Measurements from ENCODE around the gene CFAP68.
A peak's percentile ranks its signal among the peaks of the same experiment; 100 is the strongest.
"Not testable (repeated sequence)": the region's sequence is repeated elsewhere in the genome, so short reads cannot be mapped to it uniquely, and the experiment has no call there.

Gene CFAP68

GRCh38 chr11:111870886-111871692 lies 8.3 kb upstream of the CFAP68 start, which contains the start of gene ALG9:
Gene ALG9 (minus strand): TSS chr11:111871581. CDS start chr11:111871482, 99 bp downstream.
- peak; percentile 92 for DNase-seq (ENCODE audit: low spot score)

DNA sequence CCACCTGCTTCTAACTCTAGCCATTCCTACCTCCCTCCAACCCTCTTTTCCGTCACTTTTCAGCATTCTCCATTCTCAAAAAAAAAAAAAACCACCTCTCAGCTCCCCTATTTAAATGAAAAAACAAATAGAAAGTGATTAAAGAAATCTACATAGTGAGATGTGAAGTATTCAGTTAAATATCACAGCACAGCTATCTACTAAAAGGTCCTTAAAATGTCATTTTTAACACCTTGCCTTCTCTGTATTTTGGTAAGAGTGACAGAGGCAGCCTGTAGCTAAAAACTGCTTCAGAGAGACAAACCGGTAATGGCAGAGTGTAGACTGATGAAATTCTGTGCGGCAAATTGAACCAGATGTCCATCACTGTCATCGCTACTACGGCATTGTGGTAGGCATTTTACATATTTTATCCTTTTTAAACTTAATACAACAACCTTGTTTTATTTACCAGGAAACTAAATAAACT lies 7.6 kb upstream of the CFAP68 start:
- DNase-seq (ENCODE audit: low spot score) = peak; percentile 18

DNA sequence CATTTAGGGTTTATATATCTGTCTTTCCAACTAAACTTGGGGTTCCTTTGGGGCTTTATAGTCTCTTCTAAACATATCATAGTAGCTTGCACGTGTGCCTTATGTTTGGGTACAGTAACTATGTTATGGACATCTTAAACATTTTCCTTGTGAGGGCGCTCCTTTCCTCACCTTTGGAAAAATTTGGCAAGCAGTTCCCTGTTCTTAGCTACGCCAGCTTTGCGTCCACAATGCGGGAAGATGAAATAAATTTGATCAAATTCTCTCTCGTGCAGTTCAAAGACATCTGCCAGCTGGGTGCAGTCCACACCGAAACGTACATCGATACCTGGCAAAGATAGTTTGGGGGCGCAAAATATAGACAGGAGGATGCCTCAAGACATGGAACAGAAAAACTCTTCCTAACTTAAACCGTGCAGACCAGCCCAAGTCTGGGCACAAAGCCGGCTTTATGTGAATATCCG lies 924 bp upstream of the CFAP68 start:
- DNase-seq (ENCODE audit: low spot score) = no peak

DNA sequence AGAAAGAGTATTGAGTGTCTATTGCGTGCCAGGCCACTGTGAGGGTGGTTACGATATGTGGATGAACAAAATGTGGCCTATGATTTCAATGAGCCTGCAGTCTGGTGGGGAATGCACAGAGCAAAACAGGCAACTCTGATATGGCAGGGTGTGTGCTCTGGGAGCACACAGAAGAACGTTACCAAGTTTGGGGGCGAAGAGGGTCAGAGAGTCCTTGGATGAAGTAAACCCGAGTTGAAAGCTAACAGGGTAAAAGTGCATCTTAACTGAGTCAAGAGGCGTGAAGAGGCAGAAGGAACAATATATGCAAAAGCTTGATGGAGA lies 258 bp downstream of the CFAP68 start:
- DNase-seq (ENCODE audit: low spot score) = no peak

- no peak for DNase-seq (ENCODE audit: low spot score)
These were observed 2.9 kb downstream of the CFAP68 start for GRCh38 chr11:111882202-111882601.

DNA sequence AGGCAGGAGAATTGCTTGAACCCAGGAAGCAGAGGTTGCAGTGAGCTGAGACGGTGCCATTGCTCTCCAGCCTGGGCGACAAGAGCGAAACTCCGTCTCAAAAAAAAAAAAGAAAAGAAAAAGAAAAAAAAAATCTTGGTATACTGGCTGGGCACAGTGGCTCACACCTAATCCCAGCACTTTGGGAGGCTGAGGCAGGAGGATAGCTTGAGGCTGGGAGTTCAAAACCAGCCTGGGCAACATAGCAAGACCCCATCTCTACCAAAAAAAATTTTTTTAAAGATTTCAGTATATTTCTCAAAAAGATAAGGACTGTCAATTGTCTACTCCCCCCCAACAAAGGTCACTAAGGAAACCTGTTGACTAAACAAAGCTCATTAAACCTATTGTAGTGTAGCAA lies 5.7 kb downstream of the CFAP68 start:
- not testable (repeated sequence) for DNase-seq (ENCODE audit: low spot score)

DNA sequence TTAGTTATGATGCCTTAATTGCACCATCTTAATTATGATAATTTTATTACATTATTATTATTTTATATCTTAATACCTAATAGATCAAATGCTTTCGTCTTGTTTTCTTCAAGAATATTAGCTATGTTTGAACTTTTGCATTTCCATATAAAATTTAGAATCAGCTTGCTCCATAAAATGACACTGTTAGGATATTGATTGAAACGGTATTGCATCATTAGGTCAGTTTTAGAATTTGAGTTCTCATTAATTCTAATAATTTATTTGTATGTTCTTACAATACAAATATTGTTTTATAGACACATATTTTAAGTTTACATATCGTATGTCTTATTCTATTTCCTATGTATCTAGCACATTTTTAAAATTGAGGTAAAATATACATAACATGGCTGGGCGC lies 6.7 kb downstream of the CFAP68 start:
- DNase-seq (ENCODE audit: low spot score) = no peak

DNA sequence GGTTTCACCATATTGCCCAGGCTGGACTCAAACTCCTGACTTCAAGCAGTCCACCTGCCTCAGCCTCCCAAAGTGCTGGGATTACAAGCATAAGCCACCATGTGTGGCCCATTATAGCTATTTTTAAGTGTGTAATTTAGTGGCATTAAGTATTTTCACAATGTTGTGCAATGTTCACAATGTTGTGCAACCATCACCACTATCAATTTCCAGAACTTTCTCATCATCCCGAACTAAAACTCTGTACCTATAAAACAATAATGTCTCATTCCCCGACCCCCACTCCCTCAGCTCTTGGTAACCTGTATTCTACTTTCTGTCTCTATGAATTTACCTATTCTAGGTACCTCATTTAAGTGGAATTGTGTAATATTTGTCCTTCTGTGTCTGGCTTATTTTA lies 7.5 kb downstream of the CFAP68 start:
- no peak for DNase-seq (ENCODE audit: low spot score)

GRCh38 chr11:111905411-111905810 lies 26.1 kb downstream of the CFAP68 start:
- DNase-seq (ENCODE audit: low spot score) = no peak

- no peak for DNase-seq (ENCODE audit: low spot score)
These were observed 27.3 kb downstream of the CFAP68 start for GRCh38 chr11:111906680-111907079.

- DNase-seq (ENCODE audit: low spot score) = no peak
These were observed 29.4 kb downstream of the CFAP68 start for GRCh38 chr11:111908639-111909305.

GRCh38 chr11:111909378-111909777 lies 30.0 kb downstream of the CFAP68 start:
- DNase-seq (ENCODE audit: low spot score) = no peak

- peak; percentile 48 for DNase-seq (ENCODE audit: low spot score)
These were observed 31.6 kb downstream of the CFAP68 start for GRCh38 chr11:111910676-111911562.

- DNase-seq (ENCODE audit: low spot score) = peak; percentile 92
These were observed 32.4 kb downstream of the CFAP68 start, which contains the start of gene CRYAB for GRCh38 chr11:111911563-111912401. Gene CRYAB (minus strand): TSS chr11:111911770. CDS start chr11:111911724, 46 bp downstream.

DNA sequence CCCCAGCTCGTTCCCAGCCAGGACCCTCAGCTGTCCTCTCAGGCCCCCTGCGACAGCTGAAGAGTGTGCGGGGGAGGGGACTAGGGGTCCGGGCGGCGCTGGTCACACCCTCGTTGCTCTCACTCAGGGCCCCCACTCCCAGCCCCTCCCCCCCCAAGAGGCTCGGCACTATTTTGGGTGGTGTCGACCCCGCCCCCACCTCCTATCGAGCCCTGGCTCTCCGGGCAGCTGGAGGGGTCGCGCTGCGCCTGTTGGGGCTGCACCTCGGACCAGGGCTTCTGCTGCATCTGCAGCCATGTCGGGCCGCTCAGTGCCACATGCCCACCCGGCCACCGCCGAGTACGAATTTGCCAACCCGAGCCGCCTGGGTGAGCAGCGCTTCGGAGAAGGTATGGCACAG lies 33.2 kb downstream of the CFAP68 start, which contains the start of gene HSPB2:
HSPB2 (plus strand) TSS at position 200 of the 400 bp plus-strand sequence; CDS start at position 296, 96 bp downstream.
- DNase-seq (ENCODE audit: low spot score) = peak; percentile 36

- peak; percentile 41 for DNase-seq (ENCODE audit: low spot score)
These were observed 33.9 kb downstream of the CFAP68 start for GRCh38 chr11:111913031-111913861.

DNA sequence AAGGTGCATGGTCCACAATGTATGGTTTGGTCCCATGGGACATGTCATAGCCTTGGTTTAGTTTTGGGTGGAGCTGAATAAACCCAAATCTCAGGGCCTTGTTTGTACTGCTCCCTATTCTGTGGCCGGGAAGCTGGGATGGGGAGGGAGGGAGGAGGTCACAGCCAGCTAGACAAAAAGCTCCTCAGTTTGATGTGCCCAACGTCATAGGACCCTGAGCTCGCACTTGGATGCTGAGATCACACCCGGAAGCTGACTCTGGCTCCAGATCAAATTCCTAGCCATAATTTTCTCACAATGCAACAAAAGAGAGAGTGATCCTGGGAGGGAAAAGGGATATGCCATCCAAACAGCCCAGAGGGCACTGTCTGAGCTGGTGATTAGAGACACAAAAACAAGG lies 34.7 kb downstream of the CFAP68 start:
- peak; percentile 52 for DNase-seq (ENCODE audit: low spot score)

DNA sequence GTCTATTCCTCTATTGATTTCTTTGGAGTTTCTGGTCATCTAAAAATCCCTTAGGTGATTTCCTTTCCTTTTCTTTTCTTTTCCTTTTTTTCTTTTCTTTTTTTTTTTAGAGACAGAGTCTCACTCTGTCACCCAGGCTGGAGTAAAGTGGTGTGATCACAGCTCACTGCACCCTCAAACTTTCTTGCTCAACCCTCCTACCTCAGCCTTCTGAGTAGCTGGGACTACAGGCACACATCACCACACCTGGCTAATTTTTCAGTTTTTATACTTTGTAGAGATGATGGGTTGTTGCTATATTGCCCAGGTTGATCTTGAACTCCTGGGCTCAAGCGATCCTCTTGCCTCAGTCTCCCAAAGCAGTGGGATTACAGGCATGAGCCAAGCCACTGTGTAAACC lies 37.4 kb downstream of the CFAP68 start:
- no peak for DNase-seq (ENCODE audit: low spot score)

GRCh38 chr11:111917312-111917711 lies 38.0 kb downstream of the CFAP68 start:
- DNase-seq (ENCODE audit: low spot score) = no peak

- no peak for DNase-seq (ENCODE audit: low spot score)
These were observed 38.4 kb downstream of the CFAP68 start for GRCh38 chr11:111917788-111918187.

Data from GM03348 (cell line).